ENCODE measurements around the gene GGA1.

Gene GGA1

DNA sequence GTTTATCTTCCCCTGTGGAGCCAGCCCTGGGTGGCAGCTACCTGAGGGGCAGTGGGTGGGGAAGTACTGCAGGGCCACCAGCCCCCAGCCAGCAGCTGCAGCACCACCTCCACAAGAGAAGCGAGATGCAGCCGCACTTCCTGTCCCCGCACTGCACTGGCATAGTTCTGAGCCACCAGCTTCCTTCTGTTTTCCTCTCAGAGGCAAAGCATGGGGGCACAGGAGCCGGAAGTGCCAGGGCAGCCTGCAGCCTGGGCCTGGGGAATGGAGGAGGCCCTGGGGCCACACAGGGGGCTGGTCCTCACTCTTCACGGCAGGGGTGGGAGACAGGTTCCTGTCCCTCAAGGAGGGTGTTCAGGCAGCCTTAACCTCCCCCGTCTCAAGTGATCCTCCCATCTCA lies 18.9 kb downstream of the GGA1 start:
- Histone ChIP-seq H3K9me3 (ENCODE audit: control insufficient read depth, insufficient read depth, low read length) (no peaks in the 10 kb centered on the region), H3K36me3 (ENCODE audit: control insufficient read depth, insufficient read depth, low read length) (peaks cover 46% of the 10 kb centered on the region), H3K27me3 (ENCODE audit: control insufficient read depth, insufficient read depth, low read length) (no peaks in the 10 kb centered on the region), H3K9ac (ENCODE audit: low read depth, low read length) (no peak overlapping the region), H3K4me3 (ENCODE audit: low read depth, low read length) (no peak overlapping the region), H3K4me1 (ENCODE audit: control insufficient read depth, insufficient read depth, low read length) (peaks cover 2% of the 10 kb centered on the region)

- Histone ChIP-seq H3K4me1 (ENCODE audit: control insufficient read depth, insufficient read depth, low read length) (peaks cover 4% of the 10 kb centered on the region), H3K9me3 (ENCODE audit: control insufficient read depth, insufficient read depth, low read length) (no peaks in the 10 kb centered on the region), H3K9ac (ENCODE audit: low read depth, low read length) (no peak overlapping the region), H3K27me3 (ENCODE audit: control insufficient read depth, insufficient read depth, low read length) (no peaks in the 10 kb centered on the region), H3K4me3 (ENCODE audit: low read depth, low read length) (no peak overlapping the region), H3K36me3 (ENCODE audit: control insufficient read depth, insufficient read depth, low read length) (peaks cover 37% of the 10 kb centered on the region)
Observed at GRCh38 chr22:37628830-37629229, 20.2 kb downstream of the GGA1 start.

GRCh38 chr22:37629928-37630327 lies 21.3 kb downstream of the GGA1 start:
- no peak overlapping the region for H3K4me3 ChIP-seq (ENCODE audit: low read depth, low read length)
- no peak overlapping the region for H3K9ac ChIP-seq (ENCODE audit: low read depth, low read length)
- H3K36me3 ChIP-seq (ENCODE audit: control insufficient read depth, insufficient read depth, low read length) = peaks cover 30% of the 10 kb centered on the region
- peaks cover 10% of the 10 kb centered on the region for H3K4me1 ChIP-seq (ENCODE audit: control insufficient read depth, insufficient read depth, low read length)
- H3K9me3 ChIP-seq (ENCODE audit: control insufficient read depth, insufficient read depth, low read length) = no peaks in the 10 kb centered on the region
- H3K27me3 ChIP-seq (ENCODE audit: control insufficient read depth, insufficient read depth, low read length) = no peaks in the 10 kb centered on the region

DNA sequence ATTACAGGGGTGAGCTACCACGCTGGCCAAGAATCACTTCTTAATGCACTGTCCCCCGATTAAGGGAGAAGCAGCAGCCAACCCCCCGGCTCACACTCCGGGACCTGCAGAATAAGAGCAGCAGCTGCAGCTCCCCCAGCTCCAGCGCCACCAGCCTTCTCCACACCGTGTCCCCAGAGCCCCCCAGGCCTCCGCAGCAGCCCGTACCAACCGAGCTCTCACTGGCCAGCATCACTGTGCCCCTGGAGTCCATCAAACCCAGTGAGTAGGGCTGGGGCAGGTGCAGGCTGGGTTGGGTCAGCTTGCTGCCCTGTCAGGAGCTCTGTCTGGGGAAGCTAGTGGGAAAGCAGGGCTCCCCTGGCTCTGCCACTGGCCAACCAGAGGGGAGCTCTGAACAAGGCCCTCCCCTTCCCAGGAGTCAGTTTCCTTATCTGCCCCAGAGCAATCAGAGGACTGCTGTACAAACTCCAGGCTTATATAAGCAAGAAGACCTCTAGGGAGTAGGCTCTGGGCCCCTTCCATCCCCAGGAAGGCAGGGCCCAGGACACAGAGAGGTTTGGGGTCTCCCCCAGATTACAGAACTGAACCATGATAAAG lies 22.3 kb downstream of the GGA1 start:
- H3K4me1 ChIP-seq (ENCODE audit: control insufficient read depth, insufficient read depth, low read length) = peaks cover 10% of the 10 kb centered on the region
- H3K9ac ChIP-seq (ENCODE audit: low read depth, low read length) = no peak overlapping the region
- peaks cover 27% of the 10 kb centered on the region for H3K36me3 ChIP-seq (ENCODE audit: control insufficient read depth, insufficient read depth, low read length)
- no peaks in the 10 kb centered on the region for H3K27me3 ChIP-seq (ENCODE audit: control insufficient read depth, insufficient read depth, low read length)
- H3K9me3 ChIP-seq (ENCODE audit: control insufficient read depth, insufficient read depth, low read length) = no peaks in the 10 kb centered on the region
- no peak overlapping the region for H3K4me3 ChIP-seq (ENCODE audit: low read depth, low read length)

DNA sequence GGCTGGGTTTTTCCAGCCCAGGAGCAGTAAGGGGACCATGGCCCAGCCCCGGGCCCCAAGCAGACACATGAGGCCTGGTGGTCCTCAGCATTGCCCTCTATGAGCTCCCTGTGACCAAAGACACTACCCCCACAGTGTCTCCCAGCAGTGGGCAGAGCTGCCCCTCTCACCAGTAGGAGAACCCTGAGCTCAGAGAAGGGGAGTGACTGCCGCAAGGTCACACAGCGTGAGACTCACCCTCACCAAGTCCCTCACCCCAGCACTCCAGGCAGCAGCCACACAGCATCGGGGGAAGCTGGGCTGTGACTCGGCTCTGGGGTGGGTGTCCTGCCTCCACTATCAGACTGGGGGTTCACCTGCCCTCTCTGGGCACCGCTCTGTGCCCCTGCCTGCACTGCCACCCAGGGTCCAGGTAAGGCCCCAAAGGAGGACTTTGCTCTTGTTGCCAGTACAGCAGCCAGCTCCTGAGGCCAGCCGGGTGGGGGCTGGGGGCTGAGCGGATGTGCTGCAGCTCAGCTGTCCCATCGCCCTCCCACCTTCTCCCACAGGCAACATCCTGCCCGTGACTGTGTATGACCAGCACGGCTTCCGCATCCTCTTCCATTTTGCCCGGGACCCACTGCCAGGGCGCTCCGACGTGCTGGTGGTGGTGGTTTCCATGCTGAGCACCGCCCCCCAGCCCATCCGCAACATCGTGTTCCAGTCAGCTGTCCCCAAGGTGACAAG lies 23.0 kb downstream of the GGA1 start:
- Histone ChIP-seq H3K4me1 (ENCODE audit: control insufficient read depth, insufficient read depth, low read length) (peaks cover 10% of the 10 kb centered on the region), H3K9me3 (ENCODE audit: control insufficient read depth, insufficient read depth, low read length) (no peaks in the 10 kb centered on the region), H3K27me3 (ENCODE audit: control insufficient read depth, insufficient read depth, low read length) (no peaks in the 10 kb centered on the region), H3K4me3 (ENCODE audit: low read depth, low read length) (no peak overlapping the region), H3K9ac (ENCODE audit: low read depth, low read length) (no peak overlapping the region), H3K36me3 (ENCODE audit: control insufficient read depth, insufficient read depth, low read length) (peaks cover 23% of the 10 kb centered on the region)

DNA sequence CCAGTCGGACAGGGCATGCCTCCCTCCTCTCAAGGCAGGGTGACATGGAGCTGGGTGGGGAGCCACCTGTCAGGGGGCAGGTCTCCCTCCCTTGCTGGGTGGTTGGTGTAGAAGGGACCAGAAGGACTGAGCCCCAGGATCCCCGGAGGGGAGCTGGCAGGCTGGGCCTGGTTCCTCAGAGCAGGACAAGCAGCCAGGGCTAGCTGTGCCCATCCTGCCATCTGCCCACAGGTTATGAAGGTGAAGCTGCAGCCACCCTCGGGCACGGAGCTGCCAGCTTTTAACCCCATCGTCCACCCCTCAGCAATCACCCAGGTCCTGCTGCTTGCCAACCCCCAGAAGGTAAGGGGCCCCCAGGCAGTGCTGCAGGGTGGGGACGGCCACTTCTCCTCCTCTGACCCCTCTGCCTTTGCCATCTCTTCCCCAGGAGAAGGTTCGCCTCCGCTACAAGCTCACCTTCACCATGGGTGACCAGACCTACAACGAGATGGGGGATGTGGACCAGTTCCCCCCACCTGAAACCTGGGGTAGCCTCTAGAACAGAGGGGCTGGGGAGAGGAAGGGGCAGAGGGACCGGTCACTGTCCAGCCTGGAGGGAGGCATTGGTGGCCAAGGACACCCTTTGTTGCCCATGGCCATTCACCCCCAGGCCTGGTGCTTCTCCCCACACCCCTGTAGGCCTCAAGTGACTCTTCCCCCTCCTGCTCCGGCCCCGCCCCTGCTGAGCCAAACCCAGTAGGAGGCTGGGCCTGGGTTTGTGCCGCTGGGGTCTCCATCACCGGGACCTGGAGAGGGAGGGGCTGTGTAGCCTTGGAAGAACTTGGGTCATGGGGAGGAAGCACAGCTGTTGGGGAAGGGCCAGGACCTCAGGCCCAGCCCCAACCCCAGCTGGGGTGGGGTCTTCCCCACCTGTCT lies 23.8 kb downstream of the GGA1 start:
- Histone ChIP-seq H3K36me3 (ENCODE audit: control insufficient read depth, insufficient read depth, low read length) (peaks cover 17% of the 10 kb centered on the region), H3K27me3 (ENCODE audit: control insufficient read depth, insufficient read depth, low read length) (no peaks in the 10 kb centered on the region), H3K9me3 (ENCODE audit: control insufficient read depth, insufficient read depth, low read length) (no peaks in the 10 kb centered on the region), H3K4me3 (ENCODE audit: low read depth, low read length) (no peak overlapping the region), H3K4me1 (ENCODE audit: control insufficient read depth, insufficient read depth, low read length) (peaks cover 10% of the 10 kb centered on the region), H3K9ac (ENCODE audit: low read depth, low read length) (no peak overlapping the region)

DNA sequence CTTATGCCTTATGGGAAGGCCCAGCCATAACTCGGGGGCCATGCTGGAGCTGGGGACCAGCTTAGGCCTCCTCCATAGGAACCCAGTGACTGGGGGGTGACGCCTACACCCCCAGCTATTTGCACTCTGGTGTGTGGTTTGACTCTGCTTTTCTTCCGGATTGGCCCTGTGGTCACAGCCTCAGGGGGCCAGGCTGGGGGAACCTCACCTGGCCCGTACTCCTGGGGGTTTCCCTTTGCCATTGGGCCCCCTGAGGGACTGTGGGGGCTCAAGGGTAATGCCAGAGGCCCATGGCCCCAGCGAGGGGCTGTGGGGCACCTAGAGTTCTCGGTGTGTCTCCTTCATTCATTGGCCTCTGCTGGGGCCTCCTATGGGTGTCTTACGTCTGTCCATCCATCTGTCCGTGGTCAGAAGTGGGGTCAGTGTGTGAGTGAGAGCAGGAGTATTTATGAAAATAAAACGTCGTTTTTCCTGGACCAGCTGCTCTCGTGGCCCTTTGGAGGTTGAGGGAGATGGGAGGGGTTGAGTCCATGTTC lies 24.5 kb downstream of the GGA1 start:
- Histone ChIP-seq H3K9me3 (ENCODE audit: control insufficient read depth, insufficient read depth, low read length) (no peaks in the 10 kb centered on the region), H3K27me3 (ENCODE audit: control insufficient read depth, insufficient read depth, low read length) (no peaks in the 10 kb centered on the region), H3K36me3 (ENCODE audit: control insufficient read depth, insufficient read depth, low read length) (peaks cover 16% of the 10 kb centered on the region), H3K9ac (ENCODE audit: low read depth, low read length) (peak overlapping the region; percentile 54), H3K4me1 (ENCODE audit: control insufficient read depth, insufficient read depth, low read length) (peaks cover 13% of the 10 kb centered on the region), H3K4me3 (ENCODE audit: low read depth, low read length) (peak overlapping the region; percentile 35)

- Histone ChIP-seq H3K36me3 (ENCODE audit: control insufficient read depth, insufficient read depth, low read length) (peaks cover 16% of the 10 kb centered on the region), H3K27me3 (ENCODE audit: control insufficient read depth, insufficient read depth, low read length) (no peaks in the 10 kb centered on the region), H3K4me1 (ENCODE audit: control insufficient read depth, insufficient read depth, low read length) (peaks cover 18% of the 10 kb centered on the region), H3K4me3 (ENCODE audit: low read depth, low read length) (peak overlapping the region; percentile 35), H3K9ac (ENCODE audit: low read depth, low read length) (peak overlapping the region; percentile 54), H3K9me3 (ENCODE audit: control insufficient read depth, insufficient read depth, low read length) (no peaks in the 10 kb centered on the region)
Observed at GRCh38 chr22:37633625-37634416, 25.2 kb downstream of the GGA1 start.

- Histone ChIP-seq H3K4me1 (ENCODE audit: control insufficient read depth, insufficient read depth, low read length) (peaks cover 19% of the 10 kb centered on the region), H3K9ac (ENCODE audit: low read depth, low read length) (no peak overlapping the region), H3K4me3 (ENCODE audit: low read depth, low read length) (peak overlapping the region; percentile 35)
Observed at GRCh38 chr22:37634417-37634924, 25.8 kb downstream of the GGA1 start.

DNA sequence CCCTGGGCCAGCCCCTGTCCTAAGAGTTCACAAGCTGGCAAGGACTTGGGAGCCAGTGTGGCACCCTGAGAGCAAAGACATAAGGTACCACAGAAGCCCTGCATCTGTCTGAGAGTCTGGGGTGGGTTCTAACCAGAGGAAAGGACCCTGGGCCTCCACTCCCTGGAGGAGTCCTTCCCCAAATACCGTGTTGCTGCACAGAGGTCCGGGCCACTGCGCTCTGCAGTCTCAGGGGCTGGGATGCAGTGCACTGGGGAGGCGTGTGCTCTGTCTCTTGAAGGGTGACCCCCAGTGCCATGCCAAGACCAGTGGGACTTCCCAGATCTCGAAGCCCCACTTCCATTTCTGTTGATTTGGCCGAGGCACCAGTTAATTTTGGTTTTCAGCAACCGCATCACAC lies 26.5 kb downstream of the GGA1 start:
- H3K27me3 ChIP-seq (ENCODE audit: control insufficient read depth, insufficient read depth, low read length) = no peaks in the 10 kb centered on the region
- H3K4me1 ChIP-seq (ENCODE audit: control insufficient read depth, insufficient read depth, low read length) = peaks cover 19% of the 10 kb centered on the region
- H3K36me3 ChIP-seq (ENCODE audit: control insufficient read depth, insufficient read depth, low read length) = peaks cover 16% of the 10 kb centered on the region
- no peak overlapping the region for H3K9ac ChIP-seq (ENCODE audit: low read depth, low read length)
- H3K9me3 ChIP-seq (ENCODE audit: control insufficient read depth, insufficient read depth, low read length) = no peaks in the 10 kb centered on the region
- H3K4me3 ChIP-seq (ENCODE audit: low read depth, low read length) = no peak overlapping the region

More at GRCh38 chr22:37634417-37634924, 25.8 kb downstream of the GGA1 start:
- Histone ChIP-seq H3K36me3 (ENCODE audit: control insufficient read depth, insufficient read depth, low read length) (peaks cover 16% of the 10 kb centered on the region), H3K9me3 (ENCODE audit: control insufficient read depth, insufficient read depth, low read length) (no peaks in the 10 kb centered on the region), H3K27me3 (ENCODE audit: control insufficient read depth, insufficient read depth, low read length) (no peaks in the 10 kb centered on the region)
